ENCODE data around the gene SDK2.

DNA sequence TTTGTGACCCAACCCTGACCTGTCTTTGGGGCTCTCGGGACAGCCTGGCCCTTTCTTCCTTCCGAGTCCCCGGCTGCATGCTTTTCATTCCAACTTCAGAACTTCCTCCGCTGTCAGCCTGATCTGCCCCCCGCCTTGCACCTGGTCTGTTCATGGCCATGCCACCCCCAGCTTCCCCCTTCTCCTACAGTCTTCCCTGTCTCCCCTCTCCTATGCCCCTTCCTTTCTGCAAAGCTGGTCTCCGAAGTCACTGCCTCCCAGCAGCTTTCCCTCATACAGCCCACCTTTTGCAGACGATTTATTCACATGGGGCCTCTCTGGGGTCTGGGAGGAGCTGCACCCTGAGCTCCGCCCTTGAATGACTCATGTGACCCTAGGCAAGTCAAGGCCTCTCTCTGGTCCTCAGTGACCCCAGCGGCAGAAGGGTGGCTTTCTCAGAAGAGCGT is 47.1 kb upstream of the SDK2 start:
- TF ChIP-seq, protein P1, sequence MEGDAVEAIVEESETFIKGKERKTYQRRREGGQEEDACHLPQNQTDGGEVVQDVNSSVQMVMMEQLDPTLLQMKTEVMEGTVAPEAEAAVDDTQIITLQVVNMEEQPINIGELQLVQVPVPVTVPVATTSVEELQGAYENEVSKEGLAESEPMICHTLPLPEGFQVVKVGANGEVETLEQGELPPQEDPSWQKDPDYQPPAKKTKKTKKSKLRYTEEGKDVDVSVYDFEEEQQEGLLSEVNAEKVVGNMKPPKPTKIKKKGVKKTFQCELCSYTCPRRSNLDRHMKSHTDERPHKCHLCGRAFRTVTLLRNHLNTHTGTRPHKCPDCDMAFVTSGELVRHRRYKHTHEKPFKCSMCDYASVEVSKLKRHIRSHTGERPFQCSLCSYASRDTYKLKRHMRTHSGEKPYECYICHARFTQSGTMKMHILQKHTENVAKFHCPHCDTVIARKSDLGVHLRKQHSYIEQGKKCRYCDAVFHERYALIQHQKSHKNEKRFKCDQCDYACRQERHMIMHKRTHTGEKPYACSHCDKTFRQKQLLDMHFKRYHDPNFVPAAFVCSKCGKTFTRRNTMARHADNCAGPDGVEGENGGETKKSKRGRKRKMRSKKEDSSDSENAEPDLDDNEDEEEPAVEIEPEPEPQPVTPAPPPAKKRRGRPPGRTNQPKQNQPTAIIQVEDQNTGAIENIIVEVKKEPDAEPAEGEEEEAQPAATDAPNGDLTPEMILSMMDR (IDR thresholded peaks at IDR 0.05) = no peak
- no peak for TF ChIP-seq EP300 (IDR thresholded peaks at IDR 0.05)
- no peak for TF ChIP-seq POLR2A (IDR thresholded peaks at IDR 0.05)

Measured in ovary (tissue), 3 donors.